Stimulated activated CD4-positive, alpha-beta T cell treated with anti-CD3 and anti-CD28 coated beads, TNF-alpha, amount 100 ng/mL, for 48 hours (primary cell): ENCODE data around the gene BACH2.
"Not testable (repeated sequence)": the region's sequence is repeated elsewhere in the genome, so short reads cannot be mapped to it uniquely, and the experiment has no call there.

Source experiments
- DNase-seq, 3 donors: peaks; one replicate each; pipeline ENCODE4 v3.0.0-alpha.2; 2020; ENCODE audit warnings: low read depth in 3 of 3

Gene BACH2

GRCh38 chr6:90157441-90157840, 139.2 kb downstream of the BACH2 start:
- no peak for DNase-seq

GRCh38 chr6:90156861-90157260, 139.8 kb downstream of the BACH2 start:
- peak in 2 of 3 donors; percentile 15 to 18 for DNase-seq

- DNase-seq = no peak
These were observed 141.7 kb downstream of the BACH2 start for GRCh38 chr6:90154755-90155470.

- DNase-seq = no peak
These were observed 144.8 kb downstream of the BACH2 start for GRCh38 chr6:90151576-90152422.

- no peak for DNase-seq
These were observed 147.4 kb downstream of the BACH2 start for GRCh38 chr6:90149280-90149679.

- DNase-seq = no peak
These were observed 147.8 kb downstream of the BACH2 start for GRCh38 chr6:90148867-90149266.

- DNase-seq = no peak
These were observed 149.6 kb downstream of the BACH2 start for GRCh38 chr6:90146921-90147649.

- no peak for DNase-seq
These were observed 150.6 kb downstream of the BACH2 start for GRCh38 chr6:90146024-90146423.

- no peak for DNase-seq
These were observed 151.6 kb downstream of the BACH2 start for GRCh38 chr6:90144928-90145555.

- peak; percentile 31 to 63 (median 44) for DNase-seq
These were observed 152.2 kb downstream of the BACH2 start for GRCh38 chr6:90144396-90144795.

GRCh38 chr6:90140683-90141082, 156.0 kb downstream of the BACH2 start:
- DNase-seq = no peak

- DNase-seq = no peak
These were observed 157.3 kb downstream of the BACH2 start for GRCh38 chr6:90139272-90139817.

GRCh38 chr6:90136837-90137568, 159.6 kb downstream of the BACH2 start:
- DNase-seq = no peak

GRCh38 chr6:90136176-90136575, 160.5 kb downstream of the BACH2 start:
- DNase-seq = no peak

- no peak for DNase-seq
These were observed 161.0 kb downstream of the BACH2 start for GRCh38 chr6:90135667-90136066.

GRCh38 chr6:90133664-90134063, 163.0 kb downstream of the BACH2 start:
- not testable (repeated sequence) for DNase-seq

- DNase-seq = no peak
These were observed 164.8 kb downstream of the BACH2 start for GRCh38 chr6:90131614-90132423.

- DNase-seq = no peak
These were observed 165.5 kb downstream of the BACH2 start for GRCh38 chr6:90131125-90131524.

GRCh38 chr6:90128687-90129086, 168.0 kb downstream of the BACH2 start:
- not testable (repeated sequence) for DNase-seq

GRCh38 chr6:90127595-90127994, 169.0 kb downstream of the BACH2 start:
- no peak for DNase-seq
